ENCODE results near the gene MOB3B. TPM values are rescaled to one million over a fixed set of nuclear protein-coding genes. Genes with fewer than 3 reads are reported as not detected.

Gene MOB3B
- total RNA-seq, 2 experiments from 2014 or later: 1.3 TPM

DNA sequence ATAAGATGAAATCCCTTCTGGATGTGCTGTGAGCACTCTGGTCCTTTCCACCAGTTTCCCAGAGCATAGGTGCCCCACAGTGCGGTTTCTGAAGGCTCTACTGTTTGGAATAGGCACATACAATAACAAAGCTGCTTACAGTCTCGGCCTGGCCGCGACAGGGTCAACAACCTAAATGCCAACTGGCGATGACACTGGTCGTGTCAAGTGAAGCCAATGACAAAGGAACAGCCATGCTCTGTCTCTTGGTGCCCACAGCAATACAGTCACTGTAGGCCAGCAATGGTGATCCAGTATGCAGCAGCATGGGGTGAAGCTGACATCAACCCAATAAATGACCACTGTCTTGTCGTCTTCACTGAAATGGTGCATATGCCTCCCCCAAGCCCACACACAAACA lies 184.8 kb downstream of the MOB3B start:
- H3K36me3 Mint-ChIP-seq: peaks cover 1% of the 10 kb centered on the region
- no peak overlapping the region for H3K4me3 Mint-ChIP-seq
- no peak for DNase-seq
- H3K9me3 Mint-ChIP-seq: no peaks in the 10 kb centered on the region
- H3K4me1 Mint-ChIP-seq: peaks cover 5% of the 10 kb centered on the region
- no peak overlapping the region for H3K27ac Mint-ChIP-seq
- no peaks in the 10 kb centered on the region for H3K27me3 Mint-ChIP-seq

DNA sequence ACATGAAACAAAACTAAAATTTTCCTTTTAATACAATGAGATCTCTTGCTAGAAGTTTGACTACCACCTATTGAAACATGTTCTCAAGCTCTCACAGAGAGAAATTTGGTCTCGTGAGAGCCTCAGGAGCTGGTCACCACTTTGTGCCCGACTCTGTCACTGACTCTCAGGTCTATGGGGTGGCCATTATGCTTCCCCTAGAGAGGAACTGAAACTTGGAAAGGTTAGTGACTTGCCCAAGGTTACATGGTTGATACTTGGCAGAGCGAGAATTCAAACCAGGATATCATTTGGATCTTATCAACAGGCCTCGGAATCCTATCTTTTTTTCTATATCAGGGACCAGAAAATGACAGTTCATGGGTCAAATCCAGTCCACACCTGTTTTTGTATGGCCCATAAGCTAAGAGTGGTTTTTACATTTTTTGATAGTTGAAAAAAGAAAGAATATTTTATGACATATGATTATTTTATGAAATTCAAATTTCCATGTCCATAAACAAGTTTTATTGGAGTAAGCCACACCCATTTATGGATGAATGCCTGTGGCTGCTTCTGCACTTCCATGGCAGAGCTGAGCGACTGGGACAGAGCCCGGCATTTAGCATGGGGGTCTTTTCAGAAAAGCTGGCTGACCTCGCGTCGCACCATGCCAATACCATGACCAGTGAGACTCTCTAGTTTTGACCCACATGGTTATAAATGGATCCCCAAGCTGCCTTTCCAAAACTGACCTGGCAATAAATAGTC lies 187.9 kb downstream of the MOB3B start:
- Mint-ChIP-seq H3K4me1 (peaks cover 2% of the 10 kb centered on the region), H3K4me3 (no peak overlapping the region), H3K27me3 (no peaks in the 10 kb centered on the region), H3K9me3 (no peaks in the 10 kb centered on the region), H3K27ac (no peak overlapping the region), H3K36me3 (no peaks in the 10 kb centered on the region)
- no peak for DNase-seq

DNA sequence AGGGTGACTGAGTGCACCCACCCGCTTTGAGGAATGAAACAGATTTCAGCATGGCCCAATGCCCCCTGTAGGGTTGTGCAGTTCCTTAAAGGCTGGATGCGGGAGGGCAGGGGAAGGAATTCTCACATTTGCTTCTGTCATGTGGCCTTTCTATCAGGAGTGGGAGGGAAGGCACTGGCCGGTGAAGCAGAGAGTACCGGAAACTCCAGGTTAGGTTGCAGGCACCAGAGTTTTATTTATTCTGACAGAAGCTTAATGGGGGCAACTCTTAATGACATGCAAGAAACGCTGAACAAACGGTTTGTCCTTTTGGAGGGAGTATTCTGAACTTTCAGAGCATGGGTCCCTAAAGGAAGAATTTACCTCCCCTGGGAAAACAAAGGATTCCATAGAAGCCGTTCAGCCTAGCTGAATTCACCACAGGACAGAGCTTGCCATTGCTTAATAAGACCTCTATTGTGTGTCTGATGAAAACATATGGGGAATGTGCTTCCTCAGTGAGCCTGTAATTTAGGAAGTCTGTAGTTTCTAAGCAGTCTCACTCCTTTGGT lies 188.6 kb downstream of the MOB3B start:
- Mint-ChIP-seq H3K27me3 (no peaks in the 10 kb centered on the region), H3K4me1 (peaks cover 2% of the 10 kb centered on the region), H3K36me3 (no peaks in the 10 kb centered on the region), H3K4me3 (no peak overlapping the region), H3K27ac (no peak overlapping the region), H3K9me3 (no peaks in the 10 kb centered on the region)
- no peak for DNase-seq

DNA sequence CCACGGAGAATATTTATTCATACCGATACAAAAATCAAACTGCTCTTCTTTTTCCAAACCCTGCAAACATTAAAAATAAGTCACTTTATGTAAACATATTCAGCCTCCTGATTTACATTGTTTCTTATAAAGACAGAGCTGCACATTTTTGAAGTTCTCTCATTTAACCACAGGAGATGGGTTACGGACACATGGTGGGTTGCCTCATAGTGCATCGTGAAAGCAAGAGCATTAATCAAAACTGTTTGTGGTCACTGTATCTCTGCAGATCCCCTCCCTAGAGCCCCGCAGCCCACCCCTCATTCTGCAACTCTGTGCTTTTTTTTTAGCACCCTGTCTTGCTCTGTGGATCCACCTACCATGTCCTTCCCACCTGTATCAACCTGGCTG lies 189.3 kb downstream of the MOB3B start:
- H3K36me3 Mint-ChIP-seq: no peaks in the 10 kb centered on the region
- no peaks in the 10 kb centered on the region for H3K9me3 Mint-ChIP-seq
- H3K27ac Mint-ChIP-seq: no peak overlapping the region
- peaks cover 2% of the 10 kb centered on the region for H3K4me1 Mint-ChIP-seq
- DNase-seq: no peak
- H3K27me3 Mint-ChIP-seq: no peaks in the 10 kb centered on the region
- no peak overlapping the region for H3K4me3 Mint-ChIP-seq

DNA sequence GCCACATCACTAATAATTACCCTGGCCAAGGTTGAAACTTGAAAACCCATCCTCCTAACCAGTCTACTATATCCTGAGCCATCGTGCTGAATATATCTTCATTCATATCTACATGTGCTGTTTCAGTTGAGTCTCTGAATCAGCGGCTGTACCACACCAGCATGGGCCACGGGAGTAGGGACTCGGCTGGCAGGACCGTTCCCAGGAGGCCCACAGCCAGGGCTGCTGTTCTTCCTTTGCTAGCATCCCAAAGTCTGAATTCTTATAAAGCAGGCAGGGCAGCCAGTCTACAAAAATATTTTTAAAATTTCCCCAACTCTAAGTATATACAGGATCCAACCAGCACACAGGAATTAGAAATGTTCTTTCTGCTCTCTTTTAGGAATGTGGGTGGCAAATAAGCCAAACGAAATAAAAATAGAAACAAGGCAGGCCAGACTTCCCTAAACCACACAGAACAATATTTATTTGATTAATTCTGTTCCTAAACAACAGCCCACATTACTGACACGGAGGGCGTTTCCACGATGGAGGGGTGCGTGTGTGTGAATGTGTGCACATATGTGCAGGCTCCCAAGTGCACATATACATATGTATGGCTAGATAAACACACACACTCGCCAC lies 189.8 kb downstream of the MOB3B start:
- Mint-ChIP-seq H3K4me3 (no peak overlapping the region), H3K9me3 (no peaks in the 10 kb centered on the region), H3K36me3 (no peaks in the 10 kb centered on the region), H3K27me3 (no peaks in the 10 kb centered on the region), H3K4me1 (peaks cover 2% of the 10 kb centered on the region), H3K27ac (no peak overlapping the region)
- DNase-seq: no peak

DNA sequence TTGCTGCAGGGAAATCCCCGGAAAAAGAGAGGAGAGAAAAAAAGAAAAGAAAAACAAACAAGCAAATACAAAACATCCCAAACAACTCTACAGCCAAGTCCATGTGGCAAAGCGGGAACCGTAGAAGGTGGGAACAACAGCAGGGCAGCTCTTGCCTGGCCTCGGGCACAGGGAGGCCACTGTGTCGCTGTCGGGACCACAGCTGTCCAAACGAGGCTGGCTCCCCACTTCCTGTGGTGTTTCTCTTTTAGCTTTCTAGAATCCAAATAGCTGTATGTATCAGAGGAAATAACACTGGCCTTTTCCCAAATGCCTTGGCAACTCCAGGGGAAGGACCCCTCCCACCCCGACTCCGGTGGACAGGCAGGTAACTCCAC lies 191.1 kb downstream of the MOB3B start:
- H3K9me3 Mint-ChIP-seq: no peaks in the 10 kb centered on the region
- H3K27me3 Mint-ChIP-seq: peaks cover 4% of the 10 kb centered on the region
- H3K36me3 Mint-ChIP-seq: no peaks in the 10 kb centered on the region
- H3K27ac Mint-ChIP-seq: no peak overlapping the region
- no peak for DNase-seq
- peaks cover 2% of the 10 kb centered on the region for H3K4me1 Mint-ChIP-seq
- no peak overlapping the region for H3K4me3 Mint-ChIP-seq

DNA sequence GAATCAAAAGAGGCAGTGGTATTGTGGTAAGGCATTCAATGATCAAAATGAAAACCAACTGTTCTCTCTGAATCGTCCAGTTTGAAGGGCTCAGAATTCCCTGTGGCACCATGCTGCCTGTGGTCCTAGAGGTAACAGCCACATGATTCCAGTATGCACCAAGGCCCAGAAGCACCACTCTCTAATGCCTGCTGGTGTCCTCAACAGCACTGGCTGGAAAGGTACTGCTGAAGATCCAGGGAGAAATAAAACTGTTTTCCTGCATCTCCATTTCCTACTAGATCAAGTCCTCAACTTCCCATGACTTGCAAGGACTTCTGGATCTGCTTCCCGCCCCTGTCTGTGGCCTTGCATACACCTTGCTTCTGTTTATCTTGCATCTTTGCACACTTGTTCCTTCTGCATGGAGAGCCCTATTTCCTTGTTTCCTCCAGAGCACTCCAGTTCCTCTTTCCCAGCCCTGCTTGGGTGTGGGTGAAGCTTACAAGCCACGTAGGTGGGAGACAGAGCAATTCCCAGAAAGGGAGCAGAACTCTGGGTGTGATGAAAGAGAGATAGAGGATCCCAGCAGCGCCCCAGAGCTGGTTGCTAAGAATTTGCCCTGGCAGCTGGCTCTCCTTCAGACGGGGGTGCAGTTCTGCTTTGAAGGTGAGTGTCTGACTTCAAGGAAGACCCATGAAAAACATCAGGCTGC lies 191.6 kb downstream of the MOB3B start:
- Mint-ChIP-seq H3K4me1 (peaks cover 2% of the 10 kb centered on the region), H3K9me3 (no peaks in the 10 kb centered on the region), H3K27me3 (peaks cover 4% of the 10 kb centered on the region), H3K27ac (no peak overlapping the region), H3K36me3 (no peaks in the 10 kb centered on the region), H3K4me3 (no peak overlapping the region)
- no peak for DNase-seq

DNA sequence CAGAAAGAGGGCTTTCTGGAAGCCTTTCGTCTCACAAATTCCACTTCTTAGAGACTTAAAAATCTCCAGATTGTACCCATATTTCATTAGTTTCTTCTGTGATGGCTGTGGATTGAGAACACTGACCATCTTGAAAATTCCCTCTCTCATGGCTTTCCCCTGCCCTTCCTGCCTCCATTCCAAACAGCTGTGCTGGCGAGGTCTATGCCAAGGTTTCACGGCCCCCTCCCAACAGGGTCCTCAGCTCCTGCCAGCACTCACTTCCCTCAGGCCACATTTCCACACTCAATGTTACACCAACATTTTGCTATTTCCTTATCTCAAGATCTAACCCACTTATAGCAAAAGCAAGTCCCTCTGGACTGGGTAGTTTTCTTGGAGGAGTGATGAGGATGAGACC lies 192.4 kb downstream of the MOB3B start:
- Mint-ChIP-seq H3K4me3 (no peak overlapping the region), H3K27me3 (peaks cover 4% of the 10 kb centered on the region), H3K27ac (no peak overlapping the region), H3K36me3 (no peaks in the 10 kb centered on the region), H3K4me1 (peaks cover 2% of the 10 kb centered on the region), H3K9me3 (no peaks in the 10 kb centered on the region)
- no peak for DNase-seq

DNA sequence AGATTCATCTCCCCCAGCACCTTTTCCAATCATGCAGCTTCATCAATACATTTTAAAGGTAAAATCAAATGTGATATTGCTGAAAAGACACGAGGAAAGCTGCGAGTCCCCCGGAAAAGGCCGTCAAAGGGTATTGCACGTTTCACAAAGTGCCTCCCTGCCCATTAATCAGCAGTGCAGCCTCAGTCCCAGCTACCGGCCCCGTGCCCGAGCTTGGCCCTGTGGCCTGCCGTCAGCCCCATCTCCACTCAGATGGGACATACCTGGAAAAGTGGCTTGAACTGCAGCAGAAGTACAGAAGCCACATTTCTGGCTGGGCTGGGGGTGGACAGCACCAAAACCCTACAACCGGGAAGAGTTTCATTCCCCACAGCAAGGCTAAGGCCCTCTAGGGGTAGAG lies 192.8 kb downstream of the MOB3B start:
- Mint-ChIP-seq H3K27me3 (peaks cover 4% of the 10 kb centered on the region), H3K4me1 (peaks cover 2% of the 10 kb centered on the region), H3K4me3 (no peak overlapping the region), H3K27ac (no peak overlapping the region), H3K9me3 (no peaks in the 10 kb centered on the region), H3K36me3 (no peaks in the 10 kb centered on the region)
- no peak for DNase-seq

DNA sequence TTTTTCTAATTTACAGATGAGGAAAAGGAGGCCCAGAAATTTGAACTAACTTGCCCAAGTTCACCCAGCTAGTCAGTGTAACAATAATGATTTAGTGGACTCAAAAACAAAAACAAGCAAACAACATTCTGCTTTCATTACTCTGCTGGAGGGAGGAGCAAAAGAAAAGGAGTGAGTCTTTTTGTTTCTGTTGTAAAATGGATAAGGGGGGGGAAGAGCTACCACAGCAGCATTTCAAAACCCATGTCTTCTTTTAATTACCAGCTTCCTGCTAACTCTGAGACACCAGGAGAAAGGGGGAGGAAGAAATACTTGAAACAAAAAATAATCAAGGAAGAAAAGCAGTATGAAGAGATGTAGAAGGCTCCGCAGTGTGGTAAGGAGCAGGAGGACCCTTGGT lies 193.5 kb downstream of the MOB3B start:
- Mint-ChIP-seq H3K9me3 (no peaks in the 10 kb centered on the region), H3K27me3 (peaks cover 4% of the 10 kb centered on the region), H3K27ac (no peak overlapping the region), H3K4me3 (no peak overlapping the region), H3K4me1 (peaks cover 2% of the 10 kb centered on the region), H3K36me3 (no peaks in the 10 kb centered on the region)
- DNase-seq: no peak

DNA sequence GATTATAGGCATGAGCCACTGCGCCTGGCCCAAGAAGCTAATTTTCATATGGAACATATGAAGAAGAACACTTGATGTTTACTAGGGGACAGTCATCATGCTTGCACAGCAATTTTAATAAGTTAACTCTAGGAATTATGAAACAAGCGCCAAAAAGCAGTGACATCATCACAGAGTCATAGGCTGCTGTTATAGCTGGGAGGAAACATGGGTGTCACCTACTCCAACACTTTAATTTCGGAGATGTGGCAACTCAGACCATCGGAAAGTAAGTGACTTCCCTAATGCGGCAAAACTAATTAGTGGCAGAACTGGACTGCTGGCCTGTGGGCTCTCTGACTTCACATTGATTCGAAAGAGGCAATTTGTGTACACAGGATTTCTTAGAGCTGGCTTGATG lies 194.5 kb downstream of the MOB3B start:
- Mint-ChIP-seq H3K4me3 (no peak overlapping the region), H3K9me3 (no peaks in the 10 kb centered on the region), H3K27ac (no peak overlapping the region), H3K27me3 (peaks cover 4% of the 10 kb centered on the region), H3K4me1 (peaks cover 2% of the 10 kb centered on the region), H3K36me3 (no peaks in the 10 kb centered on the region)
- no peak for DNase-seq

DNA sequence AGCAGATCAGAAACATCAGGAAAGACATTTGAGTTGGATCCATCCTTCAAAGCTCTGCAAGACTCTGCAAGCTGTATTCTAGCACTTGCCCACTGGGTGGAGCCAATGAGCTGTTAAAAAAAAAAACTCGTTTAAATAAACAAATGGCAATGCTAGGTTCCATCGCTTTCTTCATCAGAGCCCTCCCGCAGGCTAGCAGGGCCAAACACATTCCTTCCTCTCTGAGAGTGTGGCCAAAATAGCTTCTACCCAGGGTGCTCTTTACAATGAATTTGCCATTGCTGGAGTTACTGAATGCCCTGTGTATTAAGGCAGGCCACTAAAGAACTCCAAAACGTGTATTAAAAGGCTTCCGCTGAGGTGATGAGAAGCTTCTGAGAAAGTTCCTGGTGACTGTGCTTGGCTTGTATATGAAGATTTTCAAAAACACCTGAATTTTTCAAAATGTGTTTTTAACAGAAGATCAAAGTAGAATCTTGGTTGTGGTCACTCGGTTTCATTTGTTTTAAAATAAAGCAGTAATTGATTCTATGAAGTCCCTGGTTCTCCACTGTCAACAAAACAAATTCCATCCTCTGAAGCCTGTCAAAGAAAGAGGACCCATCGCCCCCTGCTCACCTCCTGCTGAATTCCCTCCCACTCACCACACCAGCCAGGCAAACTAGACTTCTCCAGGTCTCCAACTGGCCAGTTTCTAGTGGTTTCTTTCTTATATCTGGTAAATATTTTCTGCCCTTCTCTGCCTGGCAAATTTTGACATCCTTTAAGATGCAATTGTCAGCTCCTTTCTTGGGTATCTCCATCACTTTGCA lies 196.2 kb downstream of the MOB3B start:
- Mint-ChIP-seq H3K4me3 (no peak overlapping the region), H3K4me1 (peaks cover 2% of the 10 kb centered on the region), H3K27ac (no peak overlapping the region), H3K9me3 (no peaks in the 10 kb centered on the region), H3K27me3 (peaks cover 4% of the 10 kb centered on the region), H3K36me3 (no peaks in the 10 kb centered on the region)
- DNase-seq: peak; percentile 35

DNA sequence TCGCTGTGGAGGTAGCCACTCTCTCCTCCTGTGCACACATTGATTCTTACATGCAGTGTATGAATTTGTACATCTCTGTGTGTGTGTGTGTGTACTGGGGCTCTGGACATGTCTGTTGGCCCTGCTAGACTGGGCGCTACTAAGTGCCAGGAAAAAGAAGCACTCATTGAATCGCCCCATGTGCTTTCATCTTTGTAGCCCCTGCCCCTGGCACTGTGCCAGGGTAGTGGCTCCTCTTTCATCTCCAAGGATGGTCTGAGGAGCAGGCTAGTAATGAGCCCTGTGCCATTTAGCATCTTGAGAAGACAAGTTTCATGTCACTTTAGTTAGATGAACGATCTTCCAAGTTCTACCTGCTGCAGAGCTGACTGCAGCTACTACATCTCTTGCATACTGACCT lies 198.2 kb downstream of the MOB3B start:
- H3K27ac Mint-ChIP-seq: no peak overlapping the region

DNA sequence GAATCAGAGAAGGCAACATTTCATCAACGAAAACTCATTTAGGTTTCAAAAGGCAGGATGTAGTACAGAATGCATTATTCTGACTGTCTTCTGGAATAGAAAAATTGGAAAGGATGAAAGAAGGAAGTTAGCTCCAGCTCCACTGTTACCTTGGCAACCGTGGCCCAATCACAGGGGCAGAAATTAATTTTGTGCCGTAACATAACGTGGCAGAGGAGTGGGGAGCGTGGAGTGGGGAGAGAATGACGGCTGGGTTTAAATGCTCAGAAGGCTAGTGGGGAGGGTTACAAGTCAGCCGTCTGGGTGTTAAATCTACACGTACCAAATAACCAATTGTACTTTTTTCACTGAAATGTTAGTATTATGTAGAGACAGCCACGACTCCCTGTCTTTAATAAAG lies 200.3 kb downstream of the MOB3B start:
- DNase-seq: no peak
- Mint-ChIP-seq H3K9me3 (no peaks in the 10 kb centered on the region), H3K4me1 (no peaks in the 10 kb centered on the region), H3K27ac (no peak overlapping the region), H3K27me3 (peaks cover 4% of the 10 kb centered on the region), H3K4me3 (no peak overlapping the region), H3K36me3 (no peaks in the 10 kb centered on the region)

More for the DNA sequence above, 198.2 kb downstream of the MOB3B start:
- H3K36me3 Mint-ChIP-seq: no peaks in the 10 kb centered on the region
- no peaks in the 10 kb centered on the region for H3K4me1 Mint-ChIP-seq
- DNase-seq: no peak
- no peaks in the 10 kb centered on the region for H3K9me3 Mint-ChIP-seq
- H3K27me3 Mint-ChIP-seq: peaks cover 4% of the 10 kb centered on the region
- no peak overlapping the region for H3K4me3 Mint-ChIP-seq

DNA sequence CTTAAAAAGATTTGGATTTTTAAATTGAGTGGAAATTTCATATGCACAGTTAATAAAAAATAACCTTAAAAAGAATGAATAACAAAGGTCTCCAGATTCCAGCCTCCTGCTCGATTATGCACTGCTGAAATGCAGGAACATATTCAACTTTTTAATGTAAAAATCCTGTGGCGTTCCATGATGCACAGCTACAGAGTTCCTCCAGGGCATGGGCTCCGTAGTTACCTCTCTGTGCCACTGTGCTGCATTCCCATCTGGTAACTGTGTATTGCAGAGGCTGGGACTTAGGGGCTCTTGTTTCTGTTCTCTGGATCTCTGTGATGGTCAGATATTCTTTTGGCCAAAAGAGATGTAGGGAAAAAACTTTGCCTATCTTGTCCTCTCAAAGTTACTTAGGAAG lies 201.1 kb downstream of the MOB3B start:
- Mint-ChIP-seq H3K4me1 (no peaks in the 10 kb centered on the region), H3K36me3 (no peaks in the 10 kb centered on the region), H3K27me3 (no peaks in the 10 kb centered on the region), H3K9me3 (no peaks in the 10 kb centered on the region), H3K27ac (no peak overlapping the region), H3K4me3 (no peak overlapping the region)
- DNase-seq: no peak

Measured in activated naive CD8-positive, alpha-beta T cell treated with anti-CD3 and anti-CD28 coated beads for 36 hours (primary cell).